Neural progenitor cell (in vitro differentiated cells): ENCODE data around the gene LBP.

Source experiments
- EZH2 ChIP-seq: fragments of 200-600 bp; sonication (generic); IDR thresholded peaks from 2 replicates; pipeline ENCODE4 v1.6.1; 2017; ENCODE audit warnings: antibody characterized with exemption, mild to moderate bottlenecking, moderate library complexity
- EZH2phosphoT487 ChIP-seq: fragments of 200-600 bp; sonication (generic); IDR thresholded peaks from 2 replicates; pipeline ENCODE4 v1.6.1; 2017; ENCODE audit warnings: antibody characterized with exemption
- TF ChIP-seq, protein P1 (sequence below): fragments of 200-600 bp; sonication (generic); IDR thresholded peaks from 2 replicates; pipeline ENCODE4 v1.5.1; 2017; ENCODE audit warnings: antibody characterized with exemption, mild to moderate bottlenecking

GRCh38 chr20:38346247-38346651 is at the start of gene LBP:
- TF ChIP-seq, protein P1, sequence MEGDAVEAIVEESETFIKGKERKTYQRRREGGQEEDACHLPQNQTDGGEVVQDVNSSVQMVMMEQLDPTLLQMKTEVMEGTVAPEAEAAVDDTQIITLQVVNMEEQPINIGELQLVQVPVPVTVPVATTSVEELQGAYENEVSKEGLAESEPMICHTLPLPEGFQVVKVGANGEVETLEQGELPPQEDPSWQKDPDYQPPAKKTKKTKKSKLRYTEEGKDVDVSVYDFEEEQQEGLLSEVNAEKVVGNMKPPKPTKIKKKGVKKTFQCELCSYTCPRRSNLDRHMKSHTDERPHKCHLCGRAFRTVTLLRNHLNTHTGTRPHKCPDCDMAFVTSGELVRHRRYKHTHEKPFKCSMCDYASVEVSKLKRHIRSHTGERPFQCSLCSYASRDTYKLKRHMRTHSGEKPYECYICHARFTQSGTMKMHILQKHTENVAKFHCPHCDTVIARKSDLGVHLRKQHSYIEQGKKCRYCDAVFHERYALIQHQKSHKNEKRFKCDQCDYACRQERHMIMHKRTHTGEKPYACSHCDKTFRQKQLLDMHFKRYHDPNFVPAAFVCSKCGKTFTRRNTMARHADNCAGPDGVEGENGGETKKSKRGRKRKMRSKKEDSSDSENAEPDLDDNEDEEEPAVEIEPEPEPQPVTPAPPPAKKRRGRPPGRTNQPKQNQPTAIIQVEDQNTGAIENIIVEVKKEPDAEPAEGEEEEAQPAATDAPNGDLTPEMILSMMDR = no peak
- no peak for TF ChIP-seq EZH2
- TF ChIP-seq EZH2phosphoT487 = no peak
